OCI-LY7 (cell line): ENCODE results near the gene ZNF503.

Experiments
- CTCF ChIP-seq: fragments of 200-600 bp; sonication (generic); conservative IDR thresholded peaks from 2 replicates; pipeline ENCODE4 v1.5.1; 2014; ENCODE audit warnings: mild to moderate bottlenecking, antibody characterized with exemption, low read length, moderate library complexity, mixed read lengths
- EZH2phosphoT487 ChIP-seq: fragments of 200-600 bp; sonication (generic); IDR thresholded peaks from 2 replicates; pipeline ENCODE4 v1.6.1; 2018; ENCODE audit warnings: low read depth, borderline replicate concordance, mild to moderate bottlenecking, mixed run types, antibody characterized with exemption, low read length, moderate library complexity, mixed read lengths

GRCh38 chr10:75398692-75399460 lies 2.7 kb downstream of the ZNF503 start:
- TF ChIP-seq CTCF (no peak), EZH2phosphoT487 (no peak)
